ENCODE measurements around the gene JUNB.

Gene JUNB

DNA sequence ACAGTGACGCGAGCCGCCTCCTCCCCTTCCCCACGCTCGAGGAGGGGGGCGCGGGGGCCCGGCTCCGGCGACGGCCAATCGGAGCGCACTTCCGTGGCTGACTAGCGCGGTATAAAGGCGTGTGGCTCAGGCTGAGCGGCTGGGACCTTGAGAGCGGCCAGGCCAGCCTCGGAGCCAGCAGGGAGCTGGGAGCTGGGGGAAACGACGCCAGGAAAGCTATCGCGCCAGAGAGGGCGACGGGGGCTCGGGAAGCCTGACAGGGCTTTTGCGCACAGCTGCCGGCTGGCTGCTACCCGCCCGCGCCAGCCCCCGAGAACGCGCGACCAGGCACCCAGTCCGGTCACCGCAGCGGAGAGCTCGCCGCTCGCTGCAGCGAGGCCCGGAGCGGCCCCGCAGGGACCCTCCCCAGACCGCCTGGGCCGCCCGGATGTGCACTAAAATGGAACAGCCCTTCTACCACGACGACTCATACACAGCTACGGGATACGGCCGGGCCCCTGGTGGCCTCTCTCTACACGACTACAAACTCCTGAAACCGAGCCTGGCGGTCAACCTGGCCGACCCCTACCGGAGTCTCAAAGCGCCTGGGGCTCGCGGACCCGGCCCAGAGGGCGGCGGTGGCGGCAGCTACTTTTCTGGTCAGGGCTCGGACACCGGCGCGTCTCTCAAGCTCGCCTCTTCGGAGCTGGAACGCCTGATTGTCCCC lies at the start of gene JUNB:
JUNB (plus strand) TSS at position 142 of the 706 bp plus-strand sequence; CDS start at position 428, 286 bp downstream.
- ATAC-seq = peak; percentile 46 to 47

DNA sequence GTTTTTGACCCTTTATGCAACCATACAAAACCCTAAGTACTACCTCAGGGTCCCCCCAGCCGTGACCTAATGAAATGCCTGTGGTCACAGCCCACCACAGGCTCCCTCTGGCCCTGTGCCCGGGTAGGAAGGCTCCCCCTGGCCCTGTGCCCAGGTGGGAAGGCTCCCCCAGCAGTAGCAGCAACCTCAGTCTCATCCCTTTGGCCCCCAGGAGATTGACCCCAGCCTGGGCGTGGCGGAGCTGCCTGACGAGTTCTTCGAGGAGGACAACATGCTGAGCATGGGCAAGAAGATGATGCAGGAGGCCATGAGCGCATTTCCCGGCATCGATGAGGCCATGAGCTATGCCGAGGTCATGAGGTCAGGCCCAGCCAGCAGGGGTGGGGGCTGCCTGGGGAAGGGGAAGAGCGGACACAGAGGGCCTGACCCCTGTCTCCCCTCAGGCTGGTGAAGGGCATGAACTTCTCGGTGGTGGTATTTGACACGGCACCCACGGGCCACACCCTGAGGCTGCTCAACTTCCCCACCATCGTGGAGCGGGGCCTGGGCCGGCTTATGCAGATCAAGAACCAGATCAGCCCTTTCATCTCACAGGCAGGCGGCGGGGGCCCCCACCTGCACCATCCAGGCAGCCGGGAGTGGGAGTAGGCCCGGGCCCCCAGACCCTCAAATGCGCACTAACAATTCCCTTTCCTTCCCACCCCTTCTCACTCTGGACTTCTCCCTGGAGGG lies 46.0 kb upstream of the JUNB start:
- ATAC-seq = no peak

DNA sequence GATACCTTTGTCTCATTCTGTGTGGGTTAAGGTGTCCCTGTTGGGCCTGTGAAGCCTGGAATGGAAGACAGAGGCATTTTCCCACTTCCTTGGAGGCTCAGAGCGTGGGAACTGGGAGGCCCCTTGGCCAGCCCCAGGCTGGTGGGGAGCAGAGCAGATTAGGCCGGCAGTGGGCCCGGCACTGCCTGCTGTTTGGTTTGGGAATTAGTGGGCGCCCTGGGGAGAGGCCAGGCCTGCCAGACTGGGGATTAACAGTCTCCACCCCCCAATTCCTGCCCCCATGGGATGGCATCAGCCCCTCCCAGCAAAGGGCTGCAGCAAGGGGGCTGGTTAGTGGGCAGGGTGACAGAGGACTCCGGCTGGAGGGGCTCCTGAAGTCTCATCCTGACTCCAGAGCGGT lies 42.8 kb upstream of the JUNB start:
- ATAC-seq = no peak

DNA sequence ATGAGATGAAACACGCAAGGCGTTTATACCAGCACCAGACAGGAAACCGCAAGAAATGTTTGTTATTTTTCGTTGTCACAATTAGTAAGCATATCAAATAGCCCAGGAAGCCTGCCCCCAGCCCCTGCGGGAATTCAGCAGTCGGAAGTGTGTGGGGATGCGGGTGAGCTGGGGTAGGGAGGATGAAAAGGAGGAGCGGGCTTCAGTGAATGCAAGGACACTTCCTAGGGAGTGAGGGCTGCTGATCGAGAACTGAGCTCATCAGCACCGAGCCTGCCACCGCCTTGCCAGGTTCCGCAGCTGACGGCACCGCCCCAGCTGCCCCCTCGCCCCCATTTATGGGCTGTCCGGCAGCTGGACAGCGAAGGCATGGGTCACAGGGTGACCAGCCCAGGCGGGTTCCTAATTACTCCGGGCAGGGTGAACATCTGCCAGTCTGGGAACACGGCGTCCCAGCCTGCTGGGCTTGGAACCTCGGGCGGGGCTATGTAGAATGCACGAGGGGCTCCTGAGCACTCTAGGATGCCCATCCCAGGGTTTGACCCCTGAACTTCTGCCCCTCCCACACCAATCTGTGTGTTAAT lies 41.3 kb upstream of the JUNB start:
- ATAC-seq = no peak

DNA sequence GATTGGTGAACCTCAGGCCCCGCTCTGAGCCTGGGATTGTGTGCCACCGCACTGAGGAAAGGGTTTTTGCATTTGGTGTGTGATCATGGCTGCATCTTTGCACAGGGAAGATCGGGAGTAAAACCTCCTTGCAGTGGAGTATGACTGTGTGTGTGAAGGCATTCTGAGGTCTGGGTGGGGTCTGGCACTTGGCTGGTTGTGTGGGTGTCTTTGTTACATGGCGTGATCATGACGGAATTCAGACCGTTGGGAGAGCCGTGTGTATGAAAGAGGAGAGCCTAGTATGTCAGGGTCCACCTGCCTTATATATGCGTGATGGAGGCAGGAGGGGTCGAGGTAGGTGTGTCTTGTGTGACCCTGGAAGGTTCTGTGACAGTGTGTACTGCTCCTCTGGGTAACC lies 40.4 kb upstream of the JUNB start:
- no peak for ATAC-seq

DNA sequence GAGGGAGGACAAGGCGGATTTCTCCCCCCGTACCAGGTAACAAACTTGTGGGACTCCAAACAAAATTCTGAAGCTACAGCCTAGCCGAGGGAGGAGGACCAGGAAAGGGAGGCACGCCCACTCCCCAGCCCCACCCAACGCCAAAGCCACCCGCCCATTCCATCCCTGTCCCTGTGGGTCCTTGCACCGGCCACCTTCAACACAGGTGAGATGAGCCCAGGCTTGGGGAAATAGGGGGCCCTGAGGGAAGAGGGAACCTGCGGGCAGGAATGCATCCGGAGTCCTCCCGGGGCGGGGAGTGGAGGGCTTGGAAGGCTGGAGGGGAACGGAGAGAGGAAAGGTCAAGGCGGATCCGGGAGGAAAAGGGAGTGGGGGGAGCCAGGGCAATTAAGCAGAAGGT lies 39.7 kb upstream of the JUNB start, which contains the start of gene BEST2:
BEST2 (plus strand) TSS at position 157 of the 400 bp plus-strand sequence. CDS start 802 bp downstream, outside the sequence.
- ATAC-seq = no peak

DNA sequence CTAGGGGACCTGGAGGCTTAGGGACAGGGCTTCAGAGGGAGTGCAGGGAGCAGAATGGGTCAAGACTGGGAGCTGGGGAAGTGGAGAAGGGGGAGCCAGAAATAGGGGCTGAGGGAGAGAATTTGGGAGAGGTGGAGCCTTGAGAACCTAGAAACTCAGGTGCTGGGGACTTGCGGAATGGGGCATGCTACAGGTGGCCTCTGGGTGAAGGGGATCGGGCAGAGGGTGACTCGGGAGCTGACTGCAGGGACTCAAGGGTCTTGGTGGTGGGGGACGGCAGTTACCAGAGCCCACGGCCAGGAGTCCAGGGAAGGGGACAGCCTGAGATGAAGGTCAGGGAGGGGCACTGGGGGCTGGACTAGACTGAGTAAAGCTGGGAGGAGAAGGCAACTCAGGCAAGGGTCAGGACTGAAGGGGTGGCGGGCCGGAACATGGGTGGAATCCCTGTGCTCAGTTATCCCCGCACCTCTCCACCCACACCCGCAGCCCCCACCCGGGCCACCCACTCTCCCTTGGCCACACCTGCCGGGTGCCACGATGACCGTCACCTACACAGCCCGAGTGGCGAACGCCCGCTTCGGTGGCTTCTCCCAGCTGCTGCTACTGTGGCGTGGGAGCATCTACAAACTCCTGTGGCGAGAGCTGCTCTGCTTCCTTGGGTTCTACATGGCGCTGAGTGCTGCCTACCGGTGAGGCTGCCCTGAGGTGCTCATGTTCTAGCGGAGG lies 39.1 kb upstream of the JUNB start:
- no peak for ATAC-seq

DNA sequence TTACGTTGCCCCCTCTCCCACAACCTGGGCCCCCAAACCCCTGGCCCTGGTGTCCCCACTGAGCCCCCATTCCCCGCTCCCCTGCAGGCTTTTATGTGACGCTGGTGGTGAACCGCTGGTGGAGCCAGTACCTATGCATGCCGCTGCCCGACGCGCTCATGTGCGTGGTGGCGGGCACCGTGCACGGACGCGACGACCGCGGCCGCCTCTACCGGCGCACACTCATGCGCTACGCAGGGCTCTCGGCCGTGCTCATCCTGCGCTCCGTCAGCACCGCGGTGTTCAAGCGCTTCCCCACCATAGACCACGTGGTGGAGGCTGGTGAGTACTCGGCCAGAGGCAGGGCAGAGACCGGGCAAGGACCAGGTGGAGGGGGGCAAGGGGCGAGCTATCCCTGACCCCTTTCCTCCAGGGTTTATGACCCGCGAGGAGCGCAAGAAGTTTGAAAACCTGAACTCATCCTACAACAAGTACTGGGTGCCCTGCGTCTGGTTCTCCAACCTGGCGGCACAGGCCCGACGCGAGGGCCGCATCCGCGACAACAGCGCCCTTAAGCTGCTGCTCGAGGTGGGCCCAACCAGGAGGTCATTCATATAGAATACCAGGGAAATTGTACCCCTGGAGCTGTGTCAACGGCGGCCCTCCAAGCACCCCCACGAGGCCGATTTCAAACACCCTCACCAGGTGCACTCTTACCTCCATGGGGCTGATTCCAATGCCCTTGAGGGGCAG lies 36.7 kb upstream of the JUNB start:
- ATAC-seq = no peak

DNA sequence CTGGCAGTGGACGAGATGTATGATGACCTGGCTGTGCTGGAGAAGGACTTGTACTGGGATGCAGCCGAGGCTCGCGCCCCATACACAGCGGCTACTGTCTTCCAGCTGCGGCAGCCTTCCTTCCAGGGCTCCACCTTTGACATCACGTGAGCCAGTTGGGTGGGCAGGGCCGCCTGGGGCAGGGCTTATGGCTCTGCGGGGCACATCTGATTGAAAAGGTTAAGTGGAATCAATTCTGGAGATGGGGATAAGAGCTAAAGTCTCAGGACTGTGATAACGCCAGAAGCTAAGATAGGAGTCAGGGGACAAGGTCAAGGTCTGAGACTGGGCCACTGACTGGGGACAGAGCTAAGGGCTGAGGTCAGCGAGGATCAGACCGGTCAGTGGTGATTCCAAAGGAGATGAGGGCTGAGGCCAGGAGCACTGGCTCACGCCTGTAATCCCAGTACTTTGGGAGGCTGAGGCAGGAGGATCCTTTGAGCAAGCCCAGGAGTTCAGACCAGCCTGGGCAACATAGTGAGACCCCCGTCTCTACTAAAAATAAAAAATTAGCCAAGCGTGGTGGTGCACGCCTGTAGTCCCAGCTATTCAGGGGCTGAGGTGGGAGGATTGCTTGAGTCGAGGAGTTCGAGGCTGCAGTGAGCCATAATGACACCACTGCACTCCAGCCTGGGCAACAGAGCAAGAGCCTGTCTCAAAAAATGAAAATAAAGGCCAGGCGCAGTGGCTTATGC lies 35.0 kb upstream of the JUNB start:
- no peak for ATAC-seq

DNA sequence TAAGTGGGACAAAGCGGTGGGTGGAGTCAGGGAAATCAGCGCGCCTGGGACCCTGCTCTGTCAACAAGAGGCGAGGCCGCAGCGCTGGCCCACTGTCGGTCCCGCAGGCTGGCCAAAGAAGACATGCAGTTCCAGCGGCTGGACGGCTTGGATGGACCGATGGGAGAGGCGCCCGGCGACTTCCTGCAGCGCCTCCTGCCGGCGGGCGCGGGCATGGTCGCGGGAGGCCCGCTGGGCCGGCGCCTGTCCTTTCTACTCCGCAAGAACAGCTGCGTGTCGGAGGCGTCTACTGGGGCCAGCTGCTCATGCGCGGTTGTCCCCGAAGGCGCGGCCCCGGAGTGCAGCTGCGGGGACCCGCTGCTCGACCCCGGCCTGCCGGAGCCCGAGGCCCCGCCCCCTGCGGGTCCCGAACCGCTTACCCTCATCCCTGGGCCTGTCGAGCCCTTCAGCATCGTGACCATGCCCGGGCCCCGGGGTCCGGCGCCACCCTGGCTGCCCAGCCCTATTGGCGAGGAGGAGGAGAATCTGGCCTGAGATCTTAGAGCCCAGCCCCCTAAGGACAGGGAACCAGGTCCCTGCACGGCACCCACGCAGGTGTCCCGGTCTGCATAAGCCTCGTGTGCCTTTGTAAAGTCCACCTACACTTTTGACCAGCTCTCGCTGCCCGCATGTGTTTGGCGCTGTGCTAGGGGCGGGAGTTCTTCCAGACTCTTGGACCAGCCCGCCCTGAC lies 33.6 kb upstream of the JUNB start:
- peak; percentile 75 to 78 for ATAC-seq

DNA sequence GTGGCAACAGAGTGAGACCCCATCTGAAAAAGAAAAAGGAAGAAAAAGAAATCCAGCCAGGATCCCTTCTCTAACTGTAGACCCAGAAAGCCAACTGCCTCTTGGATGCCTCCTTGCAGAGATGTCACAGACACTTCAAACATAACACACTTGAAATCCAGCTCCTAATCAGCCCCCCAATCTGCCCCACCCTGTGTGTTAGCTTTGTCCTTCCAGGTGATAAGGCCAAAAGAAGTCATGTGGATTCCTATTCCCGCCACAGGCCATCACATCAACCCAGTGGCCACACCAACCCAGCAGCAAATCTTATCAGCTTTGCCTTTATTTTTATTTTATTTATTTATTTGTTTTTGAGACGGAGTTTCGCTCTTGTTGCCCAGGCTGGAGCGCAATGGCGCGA lies 31.6 kb upstream of the JUNB start:
- ATAC-seq = no peak

DNA sequence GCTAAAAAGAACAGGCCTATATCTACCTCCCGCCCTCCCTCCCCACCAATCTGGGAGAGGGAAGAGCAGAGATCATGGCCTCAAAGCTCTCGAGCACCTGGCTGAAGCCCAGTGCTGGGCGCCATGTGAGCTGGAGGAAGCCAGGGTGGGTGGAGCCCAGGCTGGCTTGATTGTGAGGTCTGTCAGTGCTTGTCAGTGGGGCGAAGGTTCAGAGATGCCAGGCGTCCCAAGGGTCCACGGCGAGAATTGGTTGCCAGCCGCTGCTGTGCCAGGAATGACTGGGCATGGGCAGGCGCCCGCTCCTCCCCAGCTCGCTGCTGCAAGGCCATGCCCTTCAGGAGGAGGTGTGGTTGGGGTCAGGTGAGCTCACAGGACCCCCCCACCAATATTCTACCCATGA lies 28.2 kb upstream of the JUNB start:
- ATAC-seq = no peak

DNA sequence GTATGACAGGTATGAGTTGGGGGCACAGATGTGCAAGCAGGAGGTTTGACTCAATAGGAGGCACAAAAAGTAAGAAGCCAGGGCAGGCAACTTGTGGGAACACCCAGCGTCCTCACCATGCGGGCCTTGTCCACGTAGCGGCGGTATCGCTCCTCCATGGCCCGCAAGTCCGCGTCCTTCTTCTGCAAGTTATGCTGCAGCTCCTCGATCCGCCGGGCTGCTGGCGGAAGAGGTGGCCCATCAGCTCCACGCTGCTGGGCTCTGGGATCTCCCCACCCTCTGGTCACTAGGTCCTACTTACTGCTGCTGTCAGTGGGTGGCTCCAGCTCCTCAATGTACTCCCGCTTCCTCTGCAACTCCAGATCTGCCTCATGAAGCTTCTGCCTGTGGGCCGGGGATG lies 26.6 kb upstream of the JUNB start:
- ATAC-seq = no peak

DNA sequence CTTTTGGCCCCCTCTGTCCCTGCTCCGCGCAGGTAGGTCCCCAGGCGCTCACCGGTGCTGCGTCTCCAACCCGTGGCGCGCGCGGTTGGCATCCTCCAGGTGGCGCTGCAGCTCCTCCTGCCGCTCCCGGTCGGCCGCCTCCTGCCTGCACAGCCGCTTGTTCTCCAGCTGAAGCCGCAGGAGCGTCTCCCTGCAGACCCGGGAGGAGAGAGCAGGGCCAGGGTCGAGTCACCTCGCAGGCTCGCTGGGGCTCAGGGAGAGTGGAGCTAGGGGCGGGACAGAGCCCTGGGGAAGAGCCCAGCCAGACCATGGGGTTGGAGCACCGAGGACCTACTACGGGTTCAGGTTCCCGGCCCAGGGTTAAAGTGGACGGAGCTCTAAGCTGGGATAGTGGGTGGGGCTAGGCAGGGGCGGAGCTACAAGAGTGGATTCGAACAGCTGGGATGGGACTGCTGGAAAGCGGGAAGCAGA lies 25.2 kb upstream of the JUNB start:
- peak in 1 of 2 donors; percentile 55 for ATAC-seq

DNA sequence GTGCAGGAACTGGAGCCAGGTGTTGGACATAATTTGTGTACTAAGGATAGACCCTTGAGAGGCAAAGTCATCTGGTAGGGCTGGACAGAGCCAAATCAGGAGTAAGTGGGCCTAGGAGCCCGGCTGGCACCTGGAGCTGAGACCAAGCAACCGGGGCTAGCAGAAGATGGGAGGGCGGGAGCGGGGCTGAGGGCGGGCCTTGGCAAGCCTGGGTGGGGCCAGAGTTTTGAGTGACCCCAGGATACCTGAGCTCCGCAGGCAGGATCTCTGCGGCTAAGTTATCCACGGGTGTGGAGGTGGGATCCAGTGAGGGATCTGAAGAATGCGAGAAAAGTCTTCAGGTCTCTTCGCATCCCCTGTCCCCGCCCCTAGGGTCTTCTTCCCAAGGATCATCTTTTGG lies 24.1 kb upstream of the JUNB start:
- ATAC-seq = no peak

DNA sequence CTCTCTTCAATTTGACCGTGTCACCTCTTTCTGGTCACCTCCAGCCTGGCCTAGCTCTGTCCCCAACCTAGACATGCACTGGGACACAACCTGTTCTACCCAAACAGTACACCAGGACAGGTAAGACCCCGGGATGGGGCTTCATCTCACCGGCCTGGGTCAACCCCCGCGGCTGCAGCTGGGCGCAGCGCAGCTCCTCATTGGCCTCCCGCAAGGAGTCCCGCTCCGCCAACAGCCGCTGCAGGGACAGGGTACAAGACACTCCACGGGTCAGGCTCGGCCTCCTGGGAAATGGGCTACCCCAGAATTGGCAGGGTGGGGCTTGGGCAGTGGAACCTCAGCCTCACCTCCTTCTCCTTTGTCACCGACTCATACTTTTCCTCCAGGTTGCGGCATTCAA lies 23.6 kb upstream of the JUNB start:
- no peak for ATAC-seq

DNA sequence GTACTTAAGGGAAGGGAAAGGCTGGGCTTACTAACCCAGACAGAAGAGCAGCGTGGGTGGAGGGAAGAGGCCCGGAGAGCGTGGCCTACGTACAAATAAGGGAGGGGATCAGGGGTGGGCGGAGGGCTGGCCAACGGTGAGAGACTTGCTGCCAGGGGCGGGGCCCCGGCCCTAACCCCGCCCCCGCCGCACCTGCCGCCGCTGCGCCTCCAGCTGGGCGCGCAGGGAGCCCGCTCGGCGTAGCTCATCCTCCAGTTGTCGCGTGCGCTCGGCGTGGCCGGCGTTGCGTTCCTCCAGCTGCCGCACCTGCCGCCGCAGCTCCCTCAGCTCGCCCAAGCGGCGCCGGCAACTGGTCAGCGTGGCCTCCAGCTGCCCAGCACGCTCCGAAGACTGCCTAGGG lies 21.6 kb upstream of the JUNB start:
- peak; percentile 85 to 90 for ATAC-seq

DNA sequence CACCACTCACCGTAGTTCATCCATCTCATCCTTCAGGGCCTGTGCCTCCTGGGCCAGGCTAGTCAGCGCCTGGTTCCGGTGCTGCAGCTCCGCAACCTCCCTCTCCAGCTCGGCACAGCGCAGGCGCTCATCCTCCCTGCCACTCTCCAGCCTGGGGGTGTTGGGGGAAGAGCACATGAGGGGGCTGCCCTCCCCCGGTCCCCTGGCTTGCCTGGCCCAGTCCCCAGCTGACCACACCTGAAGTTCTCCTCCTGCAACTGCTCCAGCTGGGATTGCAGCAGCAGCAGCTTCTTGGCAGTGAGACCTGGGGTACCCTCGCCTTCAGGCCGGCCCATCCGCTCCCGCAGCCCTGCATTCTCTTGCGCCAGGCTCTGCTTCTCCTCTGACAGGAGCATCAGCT lies 20.4 kb upstream of the JUNB start:
- ATAC-seq = no peak

DNA sequence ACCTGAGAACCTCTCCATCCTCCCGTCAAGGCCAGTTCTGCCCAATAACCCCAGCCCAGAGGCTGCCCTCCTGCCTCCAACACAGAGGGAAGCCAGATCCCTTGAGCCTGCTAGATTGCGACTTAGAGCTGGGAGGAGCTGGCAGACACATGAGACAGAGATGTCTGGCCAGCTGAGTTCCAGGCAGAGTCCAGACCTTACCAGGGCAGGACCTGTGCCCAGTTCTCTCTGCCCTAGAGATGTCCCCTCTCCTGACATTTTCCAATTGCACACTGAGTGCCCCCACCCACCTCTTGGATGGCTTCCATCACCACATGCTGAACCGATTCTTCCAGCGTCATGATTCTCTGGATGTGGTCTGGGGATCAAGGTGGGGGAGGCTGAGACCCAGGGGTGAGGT lies 19.0 kb upstream of the JUNB start:
- no peak for ATAC-seq

DNA sequence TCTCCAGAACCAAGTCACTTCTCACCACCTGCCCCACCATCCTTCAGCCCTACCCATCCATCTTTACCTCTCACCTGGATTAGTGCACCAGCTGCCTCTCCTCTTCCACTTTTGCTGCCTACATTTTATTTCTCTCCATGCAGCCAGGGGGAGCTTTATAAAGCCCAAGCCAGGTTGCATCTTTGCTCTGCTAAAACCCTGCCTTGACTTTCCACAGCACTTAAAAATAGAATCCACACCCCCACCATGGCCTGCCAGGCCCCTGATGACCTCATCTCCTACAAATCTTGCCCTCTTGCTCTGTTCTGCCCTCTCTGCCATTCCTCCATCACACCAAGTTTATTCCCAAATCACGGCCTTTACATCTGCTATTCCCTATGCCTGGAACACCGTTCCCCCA lies 17.7 kb upstream of the JUNB start:
- ATAC-seq = no peak

Measured in activated CD4-positive, CD25-positive, alpha-beta regulatory T cell treated with anti-CD3 and anti-CD28 coated beads, Interleukin-2, amount 50 U/mL, for 24 hours (primary cell).